Upper lobe of left lung (tissue), 4 donors: ENCODE measurements around the gene COQ7.

Experiments used
- CTCF ChIP-seq, 6 experiments: fragments of 450-650 bp in 4 of 6; fragments of 200-600 bp in 2 of 6; sonication (generic) in 2 of 6; IDR thresholded peaks; one replicate each; pipeline ENCODE4 v1.5.1; 2016 to 2019; ENCODE audit warnings: antibody characterized with exemption in 6 of 6
- POLR2A ChIP-seq, 4 donors: fragments of 450-650 bp; IDR thresholded peaks; one replicate each; pipeline ENCODE4 v1.5.1; 2016 to 2017; ENCODE audit warnings: antibody characterized with exemption in 4 of 4, mild to moderate bottlenecking in 2 of 4

GRCh38 chr16:19128454-19129200 is 61.2 kb downstream of the COQ7 start:
- no peak for TF ChIP-seq POLR2A (IDR thresholded peaks at IDR 0.05)
- no peak for TF ChIP-seq CTCF (IDR thresholded peaks at IDR 0.05)
